Dermis microvascular lymphatic vessel endothelial cell (primary cell): ENCODE data around the gene KIAA1328. TPM values are rescaled to one million over a fixed set of nuclear protein-coding genes. Genes with fewer than 3 reads are reported as not detected.
"Not testable (repeated sequence)": the region's sequence is repeated elsewhere in the genome, so short reads cannot be mapped to it uniquely, and the experiment has no call there.

Experiments
- DNase-seq, 2 donors: peaks; one replicate each; pipeline versions ENCODE4 v3.0.0 to v3.0.0-alpha.2; 2010; ENCODE audit warnings: low read depth in 2 of 2
- total RNA-seq: library from RNA; depleted of rRNA; stranded (reverse); fragments of >200 nt; gene quantifications from 2 replicates; pipeline ENCODE4 v1.2.1, GENCODE V29; 2014

The KIAA1328 gene
- total RNA-seq, 1 donor from 2014 or later: 3.0 TPM

DNA sequence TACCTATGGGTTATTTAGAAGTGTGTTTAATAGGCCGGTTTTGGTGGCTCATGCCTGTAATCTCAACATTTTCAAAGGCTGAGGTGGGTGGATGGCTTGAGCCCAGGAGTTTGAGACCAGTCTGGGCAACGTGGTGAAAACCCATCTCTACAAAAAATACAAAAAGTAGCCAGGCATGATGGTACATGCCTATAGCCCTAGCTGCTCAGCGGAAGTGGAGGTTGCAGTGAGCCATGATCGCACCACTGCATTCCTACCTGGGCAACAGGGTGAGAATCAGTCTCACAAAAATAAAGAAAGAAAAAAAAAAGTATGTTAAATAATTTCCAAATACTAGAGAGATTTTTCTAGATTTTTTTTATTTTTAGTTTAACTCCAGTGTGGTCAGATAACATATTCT lies 316.0 kb downstream of the KIAA1328 start:
- no peak for DNase-seq

- no peak for DNase-seq
These were observed 327.5 kb downstream of the KIAA1328 start for GRCh38 chr18:37156330-37156942.

DNA sequence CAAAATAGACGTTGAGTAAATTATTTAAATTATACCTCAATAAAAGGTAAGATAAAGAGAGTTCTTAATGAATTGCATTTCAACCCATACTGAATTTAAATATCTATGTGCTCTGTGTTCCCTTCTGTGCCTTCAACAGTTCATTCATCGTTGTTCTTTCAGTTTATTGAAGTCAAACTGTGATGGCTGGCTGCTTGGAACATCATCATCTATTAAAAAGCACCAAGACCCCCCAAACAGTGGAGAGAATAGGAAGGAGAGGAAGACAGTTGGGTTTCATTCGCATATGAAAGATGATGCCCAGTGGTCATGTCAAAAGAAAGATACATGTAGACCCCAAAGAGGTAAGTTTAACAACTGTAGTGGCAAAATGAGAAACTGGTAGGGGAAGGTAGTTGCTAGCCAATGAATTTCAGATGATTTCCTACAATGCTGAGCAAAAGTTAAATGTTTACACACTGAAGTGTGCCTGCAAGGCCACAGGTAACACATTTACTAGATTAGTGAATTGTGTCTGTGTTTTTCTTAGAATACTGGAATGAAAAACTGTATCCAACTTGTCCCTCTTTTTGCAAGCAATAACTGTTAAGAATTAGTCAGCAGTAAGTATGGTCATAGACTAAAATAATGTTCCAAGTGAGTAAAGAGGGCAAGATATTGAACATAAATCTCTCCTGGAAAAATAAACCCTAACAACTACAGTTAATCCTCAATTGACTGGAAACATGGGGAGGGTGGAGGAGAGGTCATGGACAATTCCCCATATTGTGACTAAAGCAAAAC lies 331.3 kb downstream of the KIAA1328 start:
- DNase-seq: no peak

GRCh38 chr18:37161491-37161890 lies 332.6 kb downstream of the KIAA1328 start:
- no peak for DNase-seq

DNA sequence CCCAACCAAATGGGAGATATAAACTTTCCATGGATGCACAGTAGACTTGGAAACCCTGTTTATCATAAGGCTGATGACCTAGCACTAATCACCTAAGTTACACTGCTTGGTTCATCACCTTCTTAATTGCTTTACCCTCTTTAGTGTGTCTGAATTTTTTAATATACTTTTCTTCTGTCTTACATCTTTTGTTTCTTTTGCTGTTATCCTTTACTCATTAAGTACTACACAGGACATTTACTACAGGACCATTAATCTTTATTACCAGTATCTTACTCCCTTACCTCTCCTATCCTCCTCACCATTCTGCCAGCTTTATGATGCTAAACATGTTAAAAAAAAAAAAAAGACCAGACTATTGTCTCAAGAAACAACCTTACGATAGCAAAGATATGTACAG lies 333.6 kb downstream of the KIAA1328 start:
- no peak for DNase-seq

GRCh38 chr18:37163119-37163518 lies 334.2 kb downstream of the KIAA1328 start:
- no peak for DNase-seq

DNA sequence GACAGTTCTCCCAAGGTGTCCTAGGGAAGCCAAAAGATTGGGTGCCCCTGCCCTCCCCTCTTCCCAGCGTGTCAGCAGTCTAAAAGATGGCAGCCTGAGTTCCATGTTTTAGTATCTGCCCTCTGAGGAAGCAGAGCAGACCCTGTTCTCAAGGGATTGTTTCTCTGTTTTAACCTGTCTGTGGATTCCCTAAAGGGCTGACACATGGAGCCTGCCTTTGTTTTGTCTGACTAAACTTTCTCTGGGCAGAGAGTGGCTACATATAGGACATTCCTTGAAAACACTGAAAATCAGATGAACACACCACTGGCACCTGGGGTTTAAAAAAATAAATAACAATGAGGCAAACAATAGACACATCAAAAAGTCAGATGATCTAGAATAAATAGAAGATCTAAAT lies 337.6 kb downstream of the KIAA1328 start:
- no peak for DNase-seq

DNA sequence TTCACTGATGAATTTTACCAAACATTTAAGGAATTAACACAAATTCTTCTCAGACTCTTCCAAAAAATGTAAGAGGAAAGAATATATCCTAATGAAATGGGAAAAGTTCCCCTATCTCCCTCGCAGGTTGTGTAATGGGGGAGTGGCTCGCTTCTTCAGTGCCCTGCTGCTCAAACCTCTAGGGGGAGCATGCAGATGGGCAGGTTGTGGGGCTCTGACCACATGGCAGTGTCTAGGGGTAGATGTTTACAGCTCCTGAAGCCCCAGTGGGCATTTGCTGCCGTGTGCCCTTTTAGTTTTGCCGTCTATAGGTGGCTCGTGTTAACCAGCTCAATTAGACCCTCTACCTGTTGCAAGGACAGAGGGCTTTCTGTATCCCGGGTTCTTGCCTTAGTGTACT lies 338.0 kb downstream of the KIAA1328 start:
- DNase-seq: not testable (repeated sequence)

- no peak for DNase-seq
These were observed 342.1 kb downstream of the KIAA1328 start for GRCh38 chr18:37170984-37171383.

GRCh38 chr18:37173384-37173783 lies 344.5 kb downstream of the KIAA1328 start:
- DNase-seq: no peak

DNA sequence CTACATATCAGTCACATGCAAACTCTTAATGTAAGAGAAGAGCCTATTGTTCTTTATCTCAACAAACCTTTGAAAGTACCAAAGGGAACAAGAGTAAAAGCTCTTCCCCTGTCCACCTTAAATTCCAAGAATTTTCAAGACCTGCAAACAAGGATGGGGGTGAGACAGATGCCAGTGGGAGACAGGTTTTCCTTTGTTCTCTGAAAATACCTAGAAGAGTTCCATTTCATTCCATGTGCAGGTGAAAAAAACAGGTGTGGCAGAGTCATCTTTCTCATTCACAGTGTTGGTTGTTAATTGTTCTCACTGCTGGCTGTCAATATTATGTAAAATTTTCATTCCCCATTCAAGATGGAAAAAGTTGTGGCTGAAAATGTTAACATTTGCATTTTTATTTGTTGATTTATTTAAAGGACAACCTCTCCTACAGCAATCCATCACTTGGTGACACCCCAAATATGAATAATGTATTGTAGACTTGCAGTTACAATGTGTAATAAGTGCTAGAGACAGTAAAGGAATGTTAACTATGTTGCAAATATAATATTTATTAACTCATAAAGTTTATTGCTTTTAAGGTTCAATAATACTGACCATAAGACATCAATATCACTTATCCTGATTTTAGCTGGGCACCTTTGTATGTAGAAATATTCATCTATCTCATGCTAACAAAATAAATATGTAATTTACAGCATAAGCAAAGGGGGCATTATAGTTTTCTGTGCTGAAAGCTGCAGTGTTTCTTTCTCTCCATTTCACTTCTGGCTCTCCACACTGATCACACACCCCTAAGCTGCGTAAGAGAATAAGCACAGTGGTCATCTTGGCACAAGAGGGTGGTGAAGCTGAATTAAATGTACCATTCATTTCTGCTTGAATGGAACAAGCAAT lies 347.0 kb downstream of the KIAA1328 start:
- no peak for DNase-seq

GRCh38 chr18:37176621-37176934 lies 347.7 kb downstream of the KIAA1328 start:
- no peak for DNase-seq

DNA sequence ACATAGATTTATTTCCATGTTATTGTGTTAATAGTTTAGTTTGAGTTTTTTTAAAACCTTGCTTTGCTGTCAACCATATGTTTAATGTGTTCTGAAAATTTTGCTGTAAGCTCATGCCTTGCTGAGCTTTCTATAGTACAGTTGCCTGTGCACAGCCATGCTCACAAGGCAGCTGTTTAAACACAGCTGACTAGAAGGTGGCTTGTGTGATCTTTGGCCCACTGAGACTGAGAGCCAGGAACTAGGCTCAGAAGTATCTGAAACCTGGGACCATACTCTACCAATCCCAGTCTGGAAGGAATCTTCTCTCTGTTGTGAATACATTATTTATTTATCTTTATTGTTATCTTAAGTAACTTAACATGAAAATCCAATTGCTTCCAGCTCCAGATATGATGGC lies 350.5 kb downstream of the KIAA1328 start:
- no peak for DNase-seq

- no peak for DNase-seq
These were observed 351.2 kb downstream of the KIAA1328 start for GRCh38 chr18:37180086-37180485.

DNA sequence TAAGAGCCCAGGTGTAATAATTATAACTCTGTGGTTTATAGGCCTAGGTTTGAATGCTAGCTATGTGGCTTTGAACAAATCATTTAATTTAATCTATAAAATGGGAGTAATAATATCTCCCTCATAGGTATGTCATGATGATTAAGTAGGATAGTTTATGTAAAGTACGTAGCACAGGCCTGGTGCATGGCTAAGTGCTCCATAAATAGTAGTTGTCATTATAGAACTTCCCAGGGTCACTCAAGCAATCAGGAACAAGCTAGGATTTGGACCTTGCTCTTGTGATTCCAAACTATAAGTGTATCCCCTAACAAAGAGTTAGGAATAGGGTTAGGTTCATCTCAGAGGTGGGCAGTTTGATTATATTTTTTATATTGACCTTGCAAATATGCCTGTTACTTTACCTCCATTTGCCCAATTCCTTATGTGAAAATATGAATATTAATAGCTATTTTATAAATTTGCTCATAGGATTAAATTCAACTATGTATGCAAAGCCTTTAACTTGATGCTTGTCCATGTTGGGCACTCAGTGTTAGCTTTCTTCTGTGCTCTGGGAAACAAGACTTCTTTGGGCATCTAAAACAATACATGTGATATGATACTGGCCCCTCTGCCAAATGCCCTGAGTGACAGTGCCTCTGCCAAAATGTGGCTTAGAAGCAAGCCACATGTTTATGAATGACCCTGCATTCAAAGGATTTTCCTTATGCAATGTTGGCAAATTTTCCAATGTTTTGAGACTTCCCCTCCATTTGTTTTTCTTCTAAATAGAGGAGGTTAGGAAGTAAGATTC lies 353.6 kb downstream of the KIAA1328 start:
- DNase-seq: no peak

DNA sequence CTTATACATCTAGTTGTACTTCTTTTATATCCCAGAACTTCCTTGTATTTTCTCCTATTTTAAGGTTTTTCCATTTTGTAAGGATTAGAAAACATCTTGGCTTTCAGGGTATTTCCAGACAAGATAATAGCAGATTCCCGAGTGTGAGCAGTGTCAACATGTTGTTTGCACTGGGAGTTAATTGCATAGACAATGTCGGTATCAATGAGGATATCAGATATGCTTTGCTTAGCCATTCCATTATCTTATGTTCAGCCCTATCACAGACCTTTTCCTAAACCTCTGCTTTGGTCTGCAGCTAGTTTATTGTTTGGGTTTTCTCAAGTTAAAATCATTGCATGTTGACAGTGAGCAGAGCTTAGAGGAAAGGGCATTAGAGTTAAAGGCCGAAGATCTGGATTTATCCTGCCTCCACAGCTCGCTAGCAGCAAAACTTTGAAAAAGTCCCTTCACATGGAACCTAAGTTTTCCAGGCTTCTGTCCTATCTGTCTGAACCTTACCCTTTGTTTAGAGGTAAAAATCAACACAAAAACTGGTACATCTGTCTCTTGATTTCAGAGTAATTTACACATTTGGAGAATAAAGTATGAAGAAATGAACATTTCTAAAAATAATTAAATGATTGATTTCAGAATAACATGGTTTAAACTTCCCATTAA lies 355.4 kb downstream of the KIAA1328 start:
- DNase-seq: no peak

- no peak for DNase-seq
These were observed 359.3 kb downstream of the KIAA1328 start for GRCh38 chr18:37188016-37188791.

DNA sequence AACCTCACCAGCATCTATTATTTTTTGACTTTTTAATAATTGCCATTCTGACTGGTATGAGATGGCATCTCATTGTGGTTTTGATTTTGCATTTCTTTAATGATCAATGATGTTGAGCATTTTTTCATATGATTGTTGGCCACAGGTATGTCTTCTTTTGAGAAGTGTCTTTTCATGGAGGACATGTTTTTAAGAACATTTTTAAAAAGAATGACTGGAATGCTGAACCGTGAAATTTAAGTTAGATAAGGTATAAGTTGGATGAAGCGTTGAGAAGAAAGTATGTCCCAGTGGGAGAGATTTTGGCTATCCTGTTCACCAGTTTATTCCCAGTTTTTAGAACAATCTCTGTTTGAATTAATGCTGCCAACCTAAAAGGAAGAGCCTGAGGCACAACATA lies 370.8 kb downstream of the KIAA1328 start:
- DNase-seq: no peak

DNA sequence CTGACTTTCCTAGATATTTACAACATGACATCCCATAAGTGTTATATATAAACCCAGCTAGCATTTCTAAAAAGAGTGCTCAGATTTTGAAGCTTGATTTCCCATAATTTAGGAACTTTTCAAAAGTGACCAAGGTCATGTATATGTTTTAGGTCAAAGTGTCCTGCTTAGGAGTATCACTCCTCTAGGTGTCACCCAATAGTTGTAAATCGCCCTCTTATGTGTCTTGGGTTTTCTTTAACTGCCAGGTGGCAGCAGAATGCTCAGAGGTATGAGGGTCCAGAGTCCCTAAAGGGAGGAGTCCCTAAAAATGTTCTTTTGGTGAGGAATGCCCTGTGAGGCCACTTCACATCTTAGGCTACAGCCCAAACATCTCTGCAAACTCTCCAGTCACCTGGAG lies 378.4 kb downstream of the KIAA1328 start:
- no peak for DNase-seq

DNA sequence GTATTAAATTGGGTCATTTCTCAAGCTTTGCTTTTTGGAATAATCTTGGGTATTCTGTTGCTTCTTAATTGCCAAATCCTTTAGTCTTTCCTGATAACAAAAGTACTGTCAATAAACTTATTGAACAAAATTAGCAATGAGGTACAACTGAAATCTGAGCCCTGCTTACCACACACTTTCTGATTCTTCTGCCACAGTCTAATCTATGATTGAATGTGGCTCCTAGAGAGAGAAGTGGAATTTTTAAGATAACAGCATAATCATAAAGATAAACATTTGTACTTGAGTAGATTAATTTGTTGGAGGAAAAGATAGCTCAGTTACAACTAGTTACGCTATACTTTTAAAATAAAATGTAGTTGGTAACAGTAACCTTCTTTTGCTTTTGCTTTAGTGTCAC lies 381.9 kb downstream of the KIAA1328 start:
- no peak for DNase-seq
